Medulla oblongata (tissue), 1 donor: ENCODE measurements around the gene RHBDD1.

Experiments used
- DNase-seq: peaks from one replicate; pipeline ENCODE4 v3.0.0-alpha.2; 2015; ENCODE audit errors: extremely low spot score

RHBDD1 gene

DNA sequence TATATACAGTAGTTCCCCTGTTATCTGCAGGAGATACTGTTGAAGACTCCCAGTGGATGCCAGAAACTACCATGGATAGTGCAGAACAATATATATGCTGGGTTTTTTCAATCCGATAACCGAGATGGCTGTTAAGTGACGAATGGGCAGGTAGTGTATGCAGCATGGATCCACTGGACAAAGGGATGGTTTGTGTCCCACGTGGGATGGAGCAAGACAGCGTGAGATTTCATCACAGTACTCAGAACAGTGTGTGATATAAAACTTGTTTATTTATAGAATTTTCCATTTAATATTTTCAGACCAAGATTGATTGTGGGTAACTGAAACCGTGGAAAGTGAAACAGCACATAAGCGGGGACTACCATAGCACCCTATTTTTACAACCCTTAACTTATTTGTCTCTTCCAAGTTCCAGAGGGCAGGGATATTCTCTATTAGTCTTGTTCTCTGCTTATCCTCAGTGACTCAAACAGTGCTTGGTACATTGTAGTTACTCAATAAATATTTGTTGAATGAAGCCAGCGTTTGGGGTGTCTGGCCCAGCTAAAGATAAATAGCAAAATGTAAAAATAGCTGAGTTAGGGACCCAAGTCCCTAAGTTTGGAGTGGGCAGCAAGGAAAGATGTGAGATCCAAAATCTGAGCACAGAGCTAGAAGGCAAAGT lies 50.0 kb downstream of the RHBDD1 start:
- no peak for DNase-seq

DNA sequence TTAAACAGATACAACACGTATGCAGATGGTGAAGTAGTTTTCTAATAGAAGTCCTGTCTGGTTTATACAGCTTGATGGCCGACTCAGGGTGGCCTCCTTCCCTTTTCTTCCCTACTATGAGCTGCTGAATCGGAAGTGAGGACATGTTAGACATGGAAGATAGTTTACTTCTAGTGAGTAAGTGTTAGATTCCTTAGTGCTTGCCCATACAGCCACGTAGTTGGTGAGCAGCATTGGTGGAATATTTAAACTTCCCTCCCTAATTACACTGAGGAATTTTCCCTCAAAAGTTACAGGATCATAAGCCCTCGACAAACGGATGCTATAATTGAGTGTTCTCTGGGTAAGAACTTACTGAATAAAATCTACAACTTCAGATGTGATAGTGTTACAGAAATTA lies 52.1 kb downstream of the RHBDD1 start:
- no peak for DNase-seq

DNA sequence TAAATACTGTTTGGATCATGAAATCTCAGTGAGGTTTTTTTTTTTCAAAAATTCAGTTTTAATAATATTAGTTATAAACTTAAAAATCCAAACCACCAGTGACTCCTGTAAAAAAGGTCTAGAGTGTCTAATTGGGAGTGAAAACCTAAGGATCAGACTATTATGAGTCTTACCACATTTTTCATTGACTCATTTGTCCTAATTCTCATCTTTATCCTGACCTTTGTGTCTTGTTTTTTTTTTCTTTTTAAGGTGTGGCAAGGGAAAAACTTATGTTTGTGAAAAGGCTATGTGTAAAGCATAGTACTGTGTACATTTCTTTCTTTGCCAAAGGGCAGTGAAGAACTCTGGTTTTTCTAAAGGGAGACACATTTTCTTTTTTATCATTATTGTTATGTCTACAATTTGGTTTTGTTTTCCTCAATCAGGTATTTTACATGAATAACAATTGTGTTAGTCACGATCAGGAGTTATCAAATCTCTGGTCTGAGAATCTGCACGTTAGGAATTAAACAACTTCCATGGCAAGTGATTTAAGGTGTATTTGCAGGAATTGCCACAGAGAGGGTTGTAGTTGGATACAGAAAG lies 52.6 kb downstream of the RHBDD1 start:
- DNase-seq, result no peak

DNA sequence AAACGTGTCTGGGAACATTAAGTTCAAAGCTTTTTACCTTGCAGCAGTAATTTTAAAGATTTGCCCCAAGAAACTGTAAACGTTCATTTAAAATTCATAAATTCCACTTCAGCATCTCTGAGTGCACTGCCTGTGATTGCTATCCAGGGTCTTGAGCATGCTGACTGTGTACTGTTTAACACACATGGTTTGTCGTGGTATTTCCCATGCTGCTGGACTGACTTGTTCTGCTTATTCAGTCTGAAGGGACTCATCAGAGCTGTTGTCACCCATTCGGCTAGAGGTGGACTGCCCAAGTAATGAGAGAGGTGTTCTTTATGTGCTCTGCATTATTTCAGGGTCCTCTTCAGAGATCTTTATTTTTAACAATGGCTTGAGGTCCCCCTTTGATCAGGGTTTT lies 53.1 kb downstream of the RHBDD1 start:
- DNase-seq, result no peak

DNA sequence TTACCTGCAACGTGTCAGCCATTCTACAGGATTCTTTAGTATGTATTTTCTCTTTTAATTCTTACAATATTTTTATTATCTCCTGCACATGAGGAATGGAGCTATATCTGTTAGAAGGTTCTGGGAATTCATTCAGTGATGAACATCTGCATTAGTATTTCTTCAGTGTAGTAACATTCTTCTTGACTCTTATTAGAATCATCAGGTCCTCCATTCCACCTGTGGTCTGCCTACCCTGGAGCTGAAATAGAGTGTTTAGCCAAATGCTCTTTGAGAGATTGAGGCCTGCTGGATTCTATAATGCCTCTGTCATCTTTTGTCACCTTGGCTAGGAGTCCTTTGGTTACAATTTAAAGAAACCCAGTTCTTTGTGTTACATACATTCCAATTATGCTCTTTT lies 54.4 kb downstream of the RHBDD1 start:
- no peak for DNase-seq

DNA sequence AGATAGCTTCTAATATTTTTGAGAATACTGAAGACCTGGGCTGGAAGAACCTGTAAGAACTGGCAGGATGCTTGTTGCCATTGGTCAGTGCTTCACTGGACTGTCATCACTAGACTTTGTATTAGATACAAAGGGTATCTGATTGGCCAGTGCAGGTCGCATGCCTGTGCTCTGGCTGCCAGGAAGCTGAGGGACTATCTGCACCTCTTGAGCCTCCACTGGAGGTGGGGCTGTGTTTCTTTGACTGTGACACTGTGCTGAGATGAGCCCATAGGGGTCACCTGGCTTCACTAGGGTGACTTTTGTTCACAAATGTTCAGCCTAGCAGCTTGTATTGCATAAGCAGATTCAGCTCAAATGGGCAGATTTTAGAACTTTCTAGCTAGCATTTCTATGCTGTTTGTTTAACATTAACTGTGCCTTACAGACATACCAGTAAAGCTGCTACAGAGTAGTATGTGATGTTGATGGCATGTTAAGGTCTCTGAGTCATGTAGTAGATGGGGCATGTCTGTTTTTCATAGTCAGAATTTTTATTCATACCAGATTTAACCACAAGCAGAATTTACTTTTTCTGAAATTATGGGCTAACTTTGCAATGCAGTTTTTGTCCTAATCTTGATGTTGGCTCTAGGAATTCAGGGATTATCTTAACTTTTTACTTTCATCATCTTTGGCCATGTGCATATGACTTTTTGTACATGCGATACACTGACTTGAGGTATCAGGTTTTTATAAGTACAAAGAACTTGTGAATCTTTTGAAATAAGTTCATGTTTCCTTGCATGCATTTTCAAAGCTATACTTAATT lies 56.1 kb downstream of the RHBDD1 start:
- no peak for DNase-seq

DNA sequence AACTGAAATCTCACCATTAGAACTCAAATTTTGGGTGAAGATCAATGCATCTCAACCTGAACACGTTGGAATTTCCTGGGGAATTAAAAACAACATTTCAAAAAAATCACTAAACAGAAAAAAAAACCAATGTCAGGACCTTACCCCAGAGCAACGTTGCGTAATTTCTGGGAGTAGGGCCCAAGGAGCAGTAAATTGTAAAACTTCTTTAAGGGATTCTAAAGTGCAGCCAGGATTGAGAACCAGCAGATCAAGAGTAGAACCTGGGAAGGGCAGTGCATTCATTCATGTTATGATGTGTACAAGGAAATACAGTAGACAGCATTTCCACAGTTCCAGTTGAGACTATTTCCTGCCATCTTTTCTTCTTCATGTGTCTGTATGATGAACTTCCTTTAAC lies 56.9 kb downstream of the RHBDD1 start:
- no peak for DNase-seq

DNA sequence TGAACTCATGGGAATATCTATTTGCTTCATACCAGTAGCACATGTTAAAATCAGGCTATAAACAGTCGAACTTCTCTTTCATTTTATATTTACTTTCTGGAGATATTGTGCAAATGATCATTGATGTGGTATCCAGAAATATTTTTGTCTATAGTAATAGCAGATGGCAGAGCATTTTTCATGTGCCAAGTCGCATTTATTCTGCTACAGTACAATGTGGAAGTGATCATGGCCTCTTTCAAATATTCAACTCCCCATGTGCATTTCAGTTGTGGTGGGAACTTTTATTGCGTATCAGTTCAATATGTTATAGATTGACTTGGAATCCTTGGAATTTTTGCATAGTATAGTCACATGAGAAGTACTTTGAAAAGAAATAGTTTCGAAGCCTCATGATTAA lies 57.4 kb downstream of the RHBDD1 start:
- no peak for DNase-seq

DNA sequence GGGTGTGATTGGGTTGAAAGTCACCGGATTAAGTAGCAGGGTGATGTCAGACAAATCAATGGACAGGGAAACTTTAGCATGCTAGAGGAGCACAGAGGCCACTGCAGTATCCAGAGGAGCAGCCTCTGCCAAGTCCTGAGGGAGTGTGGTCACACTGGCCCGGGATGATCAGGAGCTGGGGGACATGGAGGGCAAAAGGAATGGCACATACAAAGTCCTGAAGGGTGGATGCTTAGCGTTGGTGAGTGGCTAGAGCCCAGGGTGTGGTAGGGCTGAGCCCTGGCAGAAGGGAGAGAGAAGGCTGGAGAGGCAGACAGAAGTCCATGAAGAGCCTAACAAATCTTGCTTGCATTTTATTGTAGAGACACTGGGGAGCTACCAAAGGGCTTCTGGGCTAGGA lies 58.9 kb downstream of the RHBDD1 start:
- no peak for DNase-seq

DNA sequence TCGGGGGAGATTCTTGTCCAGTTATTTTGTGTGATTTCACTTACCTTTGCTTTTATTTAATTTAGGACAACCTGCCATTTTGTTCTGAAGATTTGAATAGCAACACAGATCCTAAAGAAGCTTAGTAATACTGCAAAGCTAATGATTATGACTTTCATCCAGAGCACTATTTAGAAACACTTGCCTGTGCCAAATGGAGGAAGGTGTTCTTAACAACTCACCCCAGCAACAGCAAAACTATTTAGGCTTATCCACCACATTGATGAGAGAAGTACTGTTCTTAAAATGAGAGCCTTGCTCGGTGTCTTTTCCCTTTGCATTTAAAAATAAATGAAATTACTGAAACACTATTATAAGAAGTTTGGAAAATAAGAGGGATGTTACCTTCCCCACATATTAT lies 59.7 kb downstream of the RHBDD1 start:
- no peak for DNase-seq

DNA sequence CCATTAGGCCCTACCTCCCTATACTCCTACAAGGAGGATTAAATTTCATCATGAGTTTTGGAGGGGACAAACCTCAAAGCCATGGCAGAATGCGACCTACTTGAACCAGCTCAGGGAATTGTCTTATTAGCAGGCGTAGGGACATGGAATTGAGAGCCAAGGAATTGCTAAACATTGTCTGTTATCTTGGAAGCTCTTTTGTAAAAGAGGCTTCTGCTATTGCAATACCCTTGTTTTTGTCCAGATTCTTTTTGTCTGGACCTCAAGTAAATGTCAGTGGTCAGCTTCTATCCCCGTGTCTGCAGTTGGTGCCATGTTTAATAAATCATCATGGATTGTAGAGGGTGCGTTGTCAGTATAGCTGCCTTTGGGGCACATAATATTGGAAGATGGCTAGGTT lies 62.3 kb downstream of the RHBDD1 start:
- DNase-seq, result no peak

DNA sequence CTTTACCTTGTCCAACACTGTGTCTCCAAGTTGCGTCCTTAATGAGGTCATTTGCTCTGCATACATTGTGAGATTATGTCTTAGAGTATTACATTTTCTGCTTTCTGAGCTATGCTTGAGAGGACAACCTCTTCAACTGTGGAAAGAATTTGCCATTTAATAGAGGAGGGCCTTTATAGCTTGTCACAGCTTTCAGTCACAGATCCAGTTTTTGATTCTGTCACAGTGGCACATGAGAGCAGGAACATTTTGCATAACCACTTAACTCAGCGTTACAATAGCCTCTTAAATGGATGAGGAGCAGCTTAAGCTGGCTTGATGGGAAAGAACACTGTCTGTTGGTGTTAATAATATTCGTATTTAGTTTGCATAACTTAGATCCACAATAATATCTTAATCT lies 63.0 kb downstream of the RHBDD1 start:
- no peak for DNase-seq

DNA sequence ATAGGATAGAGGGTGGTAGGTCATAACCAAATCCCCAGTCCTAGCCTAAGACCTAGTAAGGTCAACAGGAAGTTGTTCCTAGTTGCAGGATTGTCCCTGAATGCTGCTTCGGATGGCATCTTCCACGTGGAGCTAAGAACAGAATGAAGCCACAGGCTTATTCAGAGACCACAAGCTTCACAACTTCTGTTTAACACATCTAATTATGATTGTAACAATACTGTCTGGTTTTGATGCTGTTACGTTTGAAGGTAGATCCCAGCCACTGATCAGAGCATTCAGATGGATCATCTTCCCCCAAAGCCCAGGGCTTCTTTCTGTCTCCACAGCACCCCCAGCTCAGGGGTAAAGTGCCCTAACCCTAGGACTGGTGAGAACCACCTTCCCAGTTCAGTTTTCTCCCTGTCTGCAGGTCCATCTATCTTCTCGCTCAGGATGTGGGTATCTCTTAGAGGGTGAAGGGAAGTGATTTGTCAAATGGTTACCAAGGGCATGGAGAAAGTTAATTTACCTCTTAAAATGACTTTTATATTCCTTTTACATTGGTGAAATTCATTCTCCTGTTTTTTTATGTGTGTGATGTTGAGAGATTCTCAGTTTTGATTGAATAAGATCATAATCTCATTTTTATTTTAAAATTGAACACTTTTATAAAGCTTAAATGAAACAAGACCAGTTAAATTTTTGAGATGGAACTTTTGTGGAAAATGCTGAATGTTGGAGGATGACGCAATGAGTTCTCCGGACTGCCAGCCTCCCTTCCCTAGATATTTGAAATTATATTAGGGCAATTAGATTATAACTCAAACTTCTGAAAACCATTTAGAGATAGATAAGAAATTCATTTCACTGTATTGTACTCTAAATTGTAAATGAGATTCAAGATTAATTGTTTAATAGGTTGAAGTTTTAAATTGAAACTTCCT lies 66.5 kb downstream of the RHBDD1 start:
- DNase-seq, result no peak

DNA sequence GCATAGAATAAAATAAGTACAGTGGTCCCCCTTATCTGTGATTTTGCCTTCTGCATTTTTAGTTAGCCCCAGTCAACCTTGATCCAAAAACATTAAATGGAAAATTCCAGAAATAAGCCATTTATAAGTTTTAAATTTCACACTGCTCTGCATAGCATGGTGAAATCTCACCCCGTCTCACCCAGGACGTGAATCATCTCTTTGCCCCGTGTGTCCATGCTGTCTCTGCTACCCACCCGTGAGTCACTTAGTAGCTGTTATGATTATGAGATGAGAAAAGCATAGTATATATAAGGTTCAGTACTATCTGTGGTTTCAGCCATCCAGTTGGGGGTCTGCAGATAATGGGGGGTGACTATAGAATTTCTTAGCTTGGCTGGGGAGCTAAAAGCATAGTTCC lies 67.3 kb downstream of the RHBDD1 start:
- DNase-seq, result no peak

DNA sequence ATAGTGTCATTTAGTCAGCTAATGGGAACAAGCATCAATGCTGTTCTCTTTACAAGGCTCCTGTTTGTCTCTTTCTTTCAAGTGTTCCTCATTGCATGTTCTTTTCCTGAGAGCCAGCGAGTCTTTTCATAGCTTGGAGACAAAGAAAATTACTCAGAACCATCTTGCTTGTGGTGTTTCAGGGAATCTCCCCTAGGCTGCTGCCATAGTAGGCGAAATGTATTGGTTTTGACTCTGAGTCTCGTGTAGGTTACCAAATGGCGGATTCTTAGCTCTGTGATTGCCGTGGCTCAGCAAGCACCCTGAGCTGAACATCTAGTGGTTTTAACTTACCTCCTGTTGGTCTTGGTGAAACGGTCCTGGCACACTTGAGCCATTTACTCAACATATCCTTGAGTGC lies 68.7 kb downstream of the RHBDD1 start:
- DNase-seq, result no peak

DNA sequence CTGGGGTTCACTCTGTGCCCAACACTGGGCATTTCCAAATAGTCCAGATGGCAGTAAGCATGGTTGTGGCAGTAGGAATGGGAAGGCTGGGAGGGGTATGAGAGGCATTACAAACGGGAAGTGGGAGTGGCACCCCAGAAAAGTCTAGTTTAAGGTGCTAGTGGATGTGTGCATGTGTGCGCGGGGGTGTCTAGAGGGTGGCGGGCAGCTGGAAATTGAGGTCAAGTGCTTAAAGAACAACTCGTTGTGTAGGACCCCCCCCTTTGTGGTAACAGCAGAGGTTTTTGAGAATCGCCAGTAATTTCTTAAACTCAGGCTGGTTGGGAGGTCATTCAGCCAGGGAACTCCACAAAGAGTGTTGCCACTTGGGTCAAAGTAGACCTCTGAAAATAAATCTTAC lies 69.9 kb downstream of the RHBDD1 start:
- no peak for DNase-seq

DNA sequence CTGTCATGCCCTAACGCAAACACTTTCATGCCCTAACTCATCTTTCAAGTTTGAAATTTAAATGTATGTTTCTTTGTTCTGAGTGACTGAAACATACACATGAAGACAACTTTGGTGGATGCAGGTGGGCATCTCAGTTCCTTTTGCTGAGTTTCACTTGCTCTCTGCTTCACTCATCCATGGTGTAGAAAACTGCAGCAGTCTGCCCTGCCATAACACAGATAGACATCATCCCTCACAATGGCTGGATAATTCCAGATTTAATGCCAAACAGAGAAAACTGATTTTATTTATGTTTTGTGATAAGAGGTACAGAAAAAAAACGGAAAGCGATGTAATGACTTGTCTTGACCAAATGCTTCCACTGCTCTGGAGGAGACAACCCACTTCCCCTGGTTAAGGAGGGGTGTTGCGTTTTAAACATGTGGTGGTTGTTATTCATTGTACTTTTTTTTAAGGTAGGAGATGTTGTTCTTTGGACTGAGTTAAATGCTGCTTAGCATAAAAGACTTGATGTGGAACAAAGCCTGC lies 70.4 kb downstream of the RHBDD1 start:
- DNase-seq, result no peak

DNA sequence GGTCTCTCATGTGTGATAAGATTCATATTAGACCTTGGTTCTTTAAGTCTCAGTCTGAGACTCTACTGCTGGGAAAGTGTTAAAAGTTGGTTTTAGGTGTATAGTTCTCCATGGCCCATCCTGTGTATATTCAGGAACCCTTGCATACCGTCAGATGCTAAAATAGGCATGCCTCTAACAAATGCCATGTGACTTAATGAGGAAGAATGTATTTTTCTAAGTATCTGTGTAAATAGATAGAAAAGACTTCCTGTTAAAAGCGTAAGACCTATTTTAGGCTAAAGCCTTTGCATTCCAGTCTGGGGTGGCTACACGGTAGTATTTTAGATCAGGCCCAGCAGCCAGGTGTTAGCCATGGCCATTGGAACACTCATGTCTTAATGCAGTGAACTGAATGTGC lies 73.3 kb downstream of the RHBDD1 start:
- DNase-seq, result no peak

DNA sequence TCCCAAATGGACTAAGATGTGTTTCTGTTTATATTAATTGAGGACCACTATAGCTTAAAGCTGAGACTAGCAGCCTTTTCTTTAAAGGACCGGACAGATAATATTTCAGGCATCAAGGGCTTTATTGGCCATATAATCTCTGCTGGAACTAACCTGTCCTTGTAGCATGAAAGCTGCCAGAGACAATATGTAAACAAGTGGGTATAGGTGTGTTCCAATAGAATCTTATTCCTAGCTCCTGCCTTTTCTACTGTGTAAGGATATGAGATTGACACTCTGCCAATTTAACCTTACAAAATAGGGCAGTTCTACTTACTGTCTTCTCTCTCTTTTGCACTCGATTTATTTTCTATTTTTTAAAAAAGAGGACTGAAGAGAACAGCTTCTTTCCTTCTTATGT lies 74.0 kb downstream of the RHBDD1 start:
- DNase-seq, result no peak

DNA sequence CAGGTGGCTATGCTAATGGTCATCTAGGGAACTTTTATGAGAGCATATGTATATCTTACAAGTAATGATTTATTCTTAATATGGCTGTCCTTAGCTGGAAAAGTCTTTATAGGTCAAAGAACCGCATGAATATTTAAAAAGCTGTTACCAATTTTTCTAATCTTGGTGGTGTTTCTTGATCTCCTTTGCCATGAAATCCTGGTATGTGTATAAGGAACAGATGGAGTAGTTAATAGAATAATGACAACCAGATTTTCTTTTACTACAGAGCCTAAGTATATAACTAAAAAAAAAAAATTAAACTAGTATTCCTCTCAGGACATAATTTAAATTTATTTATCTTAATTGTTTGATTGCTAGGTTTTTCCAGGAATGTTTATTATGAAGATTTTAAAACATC lies 74.5 kb downstream of the RHBDD1 start:
- no peak for DNase-seq

DNA sequence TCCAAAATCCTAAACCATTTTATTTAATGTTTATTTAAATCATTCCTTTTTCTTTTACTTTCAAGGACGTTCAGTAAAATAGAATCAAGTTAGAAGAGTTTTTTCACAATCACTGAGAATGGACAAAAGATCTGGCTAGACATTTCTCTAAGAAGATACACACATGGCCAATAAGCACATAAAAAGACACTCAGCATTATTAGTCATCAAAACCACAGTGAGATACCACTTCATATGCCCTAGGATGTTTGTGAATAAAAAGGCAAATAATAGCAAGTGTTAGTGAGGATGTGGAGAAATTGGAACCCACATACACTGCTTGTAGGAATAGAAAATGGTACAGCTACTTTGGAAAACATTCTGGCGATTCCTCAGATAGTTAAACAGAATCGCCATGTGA lies 76.1 kb downstream of the RHBDD1 start:
- no peak for DNase-seq

DNA sequence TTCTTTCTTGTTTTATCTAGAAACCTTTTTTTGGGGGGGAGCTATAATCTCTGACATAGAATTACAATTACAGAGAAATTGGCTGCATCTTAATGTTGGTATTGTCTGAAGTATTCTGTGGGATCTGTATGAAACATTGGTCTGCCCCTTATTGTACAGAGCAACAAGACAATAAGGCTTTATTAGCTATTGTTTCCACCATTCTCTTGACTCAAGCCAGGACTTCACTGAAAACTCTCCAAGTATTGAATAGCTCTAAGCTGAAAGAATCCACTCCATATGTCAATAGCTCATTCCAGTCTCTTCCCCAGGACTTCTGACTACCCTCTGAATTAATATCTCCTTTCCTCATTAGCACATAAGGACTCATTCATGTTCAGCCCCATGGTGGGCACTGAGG lies 77.8 kb downstream of the RHBDD1 start:
- no peak for DNase-seq
